GM12878 (cell line): ENCODE measurements around the gene C1QTNF9B. TPM values are rescaled to one million over a fixed set of nuclear protein-coding genes. Genes with fewer than 3 reads are reported as not detected.

Source experiments
- ATAC-seq: fragments of 200-7000 bp; cut with Tn5 transposase; 3 replicates; pipeline ENCODE4 v1.9.1; 2020; ENCODE audit warnings: mild to moderate bottlenecking, moderate library complexity
- BruUV-seq: library from RNA; stranded (reverse); fragments of 400-500 nt; replicated peaks from 2 replicates; lab custom pipeline; 2021; lab: Mats Ljungman, UMichigan
- CTCF ChIA-PET: fragments of 300-600 bp; sonication (Branson Sonifier 250); formaldehyde crosslinking; extraction: SDS; loops from one replicate; lab custom pipeline; 2021; ENCODE audit warnings: inconsistent platforms; lab: Yijun Ruan, JAX
- POLR2A ChIA-PET: fragments of 350-600 bp; formaldehyde crosslinking; extraction: SDS; loops from one replicate; lab custom pipeline; 2021; ENCODE audit warnings: inconsistent platforms; lab: Charles Lee
- RAD21 ChIA-PET: fragments of 300-600 bp; sonication (Branson Sonifier 250); formaldehyde crosslinking; loops from one replicate; lab custom pipeline; 2023; ENCODE audit warnings: antibody characterized with exemption; ENCODE audit not compliant: unreplicated experiment; lab: Charles Lee
- SMC1A ChIA-PET: fragments of 300-600 bp; sonication (Branson Sonifier 250); formaldehyde crosslinking; loops from one replicate; lab custom pipeline; 2023; ENCODE audit not compliant: unreplicated experiment, uncharacterized antibody; lab: Charles Lee
- DNase-seq: peaks from one replicate; pipeline ENCODE4 v3.0.0-alpha.2; 2011; ENCODE audit warnings: low read depth, low spot score
- FAIRE-seq: peaks from 3 replicates; lab custom pipeline; 2011; peaks lifted over from hg19 to GRCh38; lab: Jason Lieb, UNC
- H2AFZ ChIP-seq: 2 replicates; pipeline ENCODE4 v1.6.0; 2011; ENCODE audit warnings: low read depth, low read length, control low read depth; ENCODE audit not compliant: control insufficient read depth
- H3K27ac ChIP-seq: 2 replicates; pipeline ENCODE4 v1.5.1; 2011; ENCODE audit warnings: control low read depth; ENCODE audit not compliant: control insufficient read depth, insufficient read depth
- H3K27me3 ChIP-seq, 2 experiments: replicated peaks in 1 of 2; 2 replicates each; pipeline versions ENCODE4 v1.6.0 to v1.6.1; 2011; ENCODE audit warnings: low read length in 1 of 2; ENCODE audit not compliant: control insufficient read depth in 2 of 2, insufficient read depth in 2 of 2
- H3K36me3 ChIP-seq, 2 experiments: 2 replicates each; pipeline ENCODE4 v1.5.1; 2011; ENCODE audit warnings: low read length in 1 of 2; ENCODE audit not compliant: control insufficient read depth in 2 of 2, insufficient read depth in 2 of 2
- H3K4me1 ChIP-seq: 2 replicates; pipeline ENCODE4 v1.6.1; 2011; ENCODE audit warnings: mild to moderate bottlenecking, low read length, moderate library complexity, mixed read lengths; ENCODE audit not compliant: control insufficient read depth, insufficient read depth
- H3K4me2 ChIP-seq: 2 replicates; pipeline ENCODE4 v1.6.0; 2011; ENCODE audit warnings: control low read depth; ENCODE audit not compliant: control insufficient read depth, insufficient read depth
- H3K4me3 ChIP-seq: fragments of 200-600 bp; sonication (generic); 2 replicates; pipeline ENCODE4 v1.5.1; 2016
- H3K79me2 ChIP-seq: 2 replicates; pipeline ENCODE4 v1.6.0; 2011; ENCODE audit warnings: low read length; ENCODE audit not compliant: control insufficient read depth, insufficient read depth
- H3K9ac ChIP-seq: 2 replicates; pipeline ENCODE4 v1.8.0; 2011; ENCODE audit warnings: low read length, control low read depth, mixed read lengths; ENCODE audit not compliant: control insufficient read depth, insufficient read depth
- H3K9me3 ChIP-seq: replicated peaks from 3 replicates; pipeline ENCODE4 v1.5.1; 2011; ENCODE audit warnings: mild to moderate bottlenecking, low read length; ENCODE audit not compliant: control insufficient read depth, insufficient read depth
- H4K20me1 ChIP-seq: 2 replicates; pipeline ENCODE4 v1.6.0; 2011; ENCODE audit not compliant: control insufficient read depth, insufficient read depth
- BACH1 ChIP-seq: fragments of 450-650 bp; IDR thresholded peaks from 2 replicates; pipeline ENCODE4 v1.6.1; 2017; ENCODE audit warnings: mild to moderate bottlenecking, borderline replicate concordance
- BCL3 ChIP-seq: IDR thresholded peaks from 2 replicates; pipeline ENCODE4 v1.6.1; 2011; ENCODE audit warnings: borderline replicate concordance, low read depth, mild to moderate bottlenecking, moderate library complexity, low read length; ENCODE audit not compliant: insufficient read depth, poor library complexity, severe bottlenecking
- CHD4 ChIP-seq: fragments of 200-600 bp; sonication (generic); IDR thresholded peaks from 2 replicates; pipeline ENCODE4 v1.6.1; 2016; ENCODE audit warnings: mild to moderate bottlenecking
- EED ChIP-seq: sonication (generic); IDR thresholded peaks from 2 replicates; pipeline ENCODE4 v1.6.1; 2016; ENCODE audit warnings: antibody characterized with exemption, low read depth
- NFXL1 ChIP-seq: fragments of 450-650 bp; IDR thresholded peaks from 2 replicates; pipeline ENCODE4 v1.6.1; 2017; ENCODE audit warnings: antibody characterized with exemption, mild to moderate bottlenecking, borderline replicate concordance
- NR2F1 ChIP-seq: fragments of 450-650 bp; conservative IDR thresholded peaks from 2 replicates; pipeline ENCODE4 v1.6.1; 2017; ENCODE audit warnings: mild to moderate bottlenecking
- PBX3 ChIP-seq: IDR thresholded peaks from 2 replicates; pipeline ENCODE4 v1.6.1; 2011; ENCODE audit warnings: mild to moderate bottlenecking, low read depth, low read length, moderate library complexity; ENCODE audit not compliant: insufficient replicate concordance
- PRDM15 ChIP-seq: fragments of 450-650 bp; formaldehyde crosslinking; IDR thresholded peaks from 2 replicates; pipeline ENCODE4 v1.4.0; 2020; ENCODE audit warnings: mild to moderate bottlenecking, moderate library complexity
- RAD21 ChIP-seq: IDR thresholded peaks from 2 replicates; pipeline ENCODE4 v1.6.1; 2011; ENCODE audit warnings: mild to moderate bottlenecking, low read depth, low read length, moderate library complexity; ENCODE audit not compliant: insufficient read depth
- RELA ChIP-seq: fragments of 450-650 bp; IDR thresholded peaks from 2 replicates; pipeline ENCODE4 v1.8.0; 2014; ENCODE audit warnings: borderline replicate concordance; ENCODE audit not compliant: partially characterized antibody
- RUNX3 ChIP-seq: IDR thresholded peaks from 2 replicates; pipeline ENCODE4 v1.6.1; 2012; ENCODE audit warnings: low read length, inconsistent platforms
- SMAD5 ChIP-seq: IDR thresholded peaks from 2 replicates; pipeline ENCODE4 v1.6.1; 2016; ENCODE audit warnings: antibody characterized with exemption, low read depth
- SUZ12 ChIP-seq: fragments of 200-600 bp; sonication (generic); IDR thresholded peaks from one replicate; pipeline ENCODE4 v1.6.1; 2018; ENCODE audit warnings: antibody characterized with exemption, mild to moderate bottlenecking; ENCODE audit not compliant: unreplicated experiment
- ZBTB33 ChIP-seq: fragments of 450-650 bp; IDR thresholded peaks from 2 replicates; pipeline ENCODE4 v1.6.1; 2017; ENCODE audit warnings: mild to moderate bottlenecking
- ZNF207 ChIP-seq: fragments of 450-650 bp; IDR thresholded peaks from 2 replicates; pipeline ENCODE4 v1.6.1; 2014; ENCODE audit warnings: antibody characterized with exemption, mild to moderate bottlenecking, borderline replicate concordance
- WGBS: methylation state at CpG from one replicate; pipeline ENCODE4 v1.1.6; 2016; ENCODE audit warnings: low lambda C conversion rate; ENCODE audit not compliant: insufficient replicate concordance, insufficient coverage; ENCODE audit errors: missing lambda C conversion rate; 5-methylcytosine and 5-hydroxymethylcytosine counted together
- in situ Hi-C: fragments of 300-500 bp; cut with MboI; formaldehyde crosslinking; loops from 9 replicates; pipeline ENCODE4 v1.14.3; 2018; ENCODE audit warnings: mixed read lengths
- intact Hi-C: fragments of 100-400 bp; cut with micrococcal nuclease; formaldehyde crosslinking; loops from one replicate; pipeline ENCODE4 v1.14.2; 2022; ENCODE audit not compliant: unreplicated experiment
- polyA plus RNA-seq, 11 experiments: library from polyadenylated mRNA; depleted of rRNA in 4 of 11; unstranded in 6 of 11; stranded (reverse) in 5 of 11; fragments of >200 nt; fragmentation: Nextera tagmentation in 4 of 11; fragmentation: Illumina TruSeq in 1 of 11; extraction: Ambion mirVana in 4 of 11; extraction: Trizol in 1 of 11; gene quantifications; 1 replicate in 1 of 11; 2 replicates in 10 of 11; pipeline versions ENCODE4 v1.2.1 to v1.2.3, GENCODE V29; 2011 to 2016; ENCODE audit warnings: inconsistent platforms in 2 of 11, missing spikeins in 2 of 11, low read depth in 1 of 11
- total RNA-seq, 4 experiments: library from RNA; depleted of rRNA in 3 of 4; stranded (reverse); fragments of >200 nt in 3 of 4; fragmentation: Illumina TruSeq in 1 of 4; extraction: Trizol in 1 of 4; gene quantifications; 2 replicates each; pipeline versions ENCODE4 v1.2.1 to v1.2.3, GENCODE V29; 2013 to 2021

Gene C1QTNF9B
- total and polyA plus RNA-seq, 10 of the 15 experiments (the other 5 are each of a cell fraction or from before 2014, with no cell fraction given): 0.10 to 0.48 (median 0.32) TPM; not detected in 6

GRCh38 chr13:23866420-23867026 lies 30.8 kb downstream of the C1QTNF9B start:
- in situ Hi-C loops (no loop called here), intact Hi-C loops (no loop called here)
- peaks cover 9% of the 10 kb centered on the region for H3K4me1 ChIP-seq
- CTCF ChIA-PET: interaction anchor here (1.3 to 1.7 kb wide), 2 partner anchors 10 to 18 kb away, joined by 4 read pairs; no protein-coding TSS in a partner anchor
- H2AFZ ChIP-seq: no peak overlapping the region
- WGBS: 95% methylated on average over 9 of the region's 9 CpGs
- H3K9me3 ChIP-seq: no peaks in the 10 kb centered on the region
- no peak overlapping the region for H3K27ac ChIP-seq
- RAD21 ChIA-PET: interaction anchor here (1.1 kb wide), 1 partner anchor 18 kb away, joined by 3 read pairs; no protein-coding TSS in a partner anchor
- H3K27me3 ChIP-seq: no peaks in the 10 kb centered on the region
- POLR2A ChIA-PET: interaction anchor here (0.5 kb wide), 1 partner anchor 8 kb away, joined by 3 read pairs; no protein-coding TSS in a partner anchor
- DNase-seq (no peak), ATAC-seq (no peak), FAIRE-seq (no peak)
- SMC1A ChIA-PET: interaction anchor here (0.9 to 1.1 kb wide), 2 partner anchors 11 to 21 kb away, joined by 3 read pairs; no protein-coding TSS in a partner anchor
- no peaks in the 10 kb centered on the region for H3K79me2 ChIP-seq
- H4K20me1 ChIP-seq: no peaks in the 10 kb centered on the region
- H3K4me3 ChIP-seq: no peak overlapping the region
- no TSS peak for BruUV-seq
- H3K4me2 ChIP-seq: no peak overlapping the region
- no peak overlapping the region for H3K9ac ChIP-seq
- no peaks in the 10 kb centered on the region for H3K36me3 ChIP-seq
- no peak for TF ChIP-seq PRDM15 (CRISPR knock-in tag)
- no peak for TF ChIP-seq NR2F1
- TF ChIP-seq ZBTB33: no peak
- TF ChIP-seq BCL3: no peak
- TF ChIP-seq PBX3: no peak
- no peak for TF ChIP-seq RUNX3
- no peak for TF ChIP-seq SUZ12
- TF ChIP-seq ZNF207: no peak
- TF ChIP-seq RELA: no peak
- TF ChIP-seq CHD4: no peak
- TF ChIP-seq EED: no peak
- no peak for TF ChIP-seq BACH1
- TF ChIP-seq RAD21: no peak
- TF ChIP-seq NFXL1: no peak
- no peak for TF ChIP-seq SMAD5
